A549 (cell line): ENCODE data around the gene PDE4D. TPM values are rescaled to one million over a fixed set of nuclear protein-coding genes. Genes with fewer than 3 reads are reported as not detected.

Source experiments
- ATAC-seq, 2 experiments: fragments of 200-7000 bp in 1 of 2; fragments of >200 bp in 1 of 2; cut with Nextera tagmentation in 1 of 2; cut with Tn5 transposase in 1 of 2; 3 replicates each; pipeline versions ENCODE4 v1.8.0 to v1.9.1; 2018 to 2020; ENCODE audit warnings: mild to moderate bottlenecking in 1 of 2, moderate library complexity in 1 of 2
- CTCF ChIA-PET: fragments of 300-600 bp; sonication (Branson Sonifier 250); formaldehyde crosslinking; extraction: SDS; loops from one replicate; lab custom pipeline; 2021; ENCODE audit warnings: antibody characterized with exemption, inconsistent platforms; lab: Yijun Ruan, JAX
- POLR2A ChIA-PET: fragments of 350-600 bp; formaldehyde crosslinking; extraction: SDS; loops from one replicate; lab custom pipeline; 2021; ENCODE audit warnings: antibody characterized with exemption, inconsistent platforms; lab: Yijun Ruan, JAX
- DNase-seq, 2 experiments: peaks; one replicate each; pipeline versions ENCODE4 v3.0.0 to v3.0.0-alpha.2; 2011 to 2016; ENCODE audit warnings: low read depth in 1 of 2, low spot score in 1 of 2
- FAIRE-seq: peaks from 2 replicates; lab custom pipeline; 2011; peaks lifted over from hg19 to GRCh38; lab: Jason Lieb, UNC
- H3K27ac ChIP-seq, 2 experiments: fragments of >200 bp; sonication (Bioruptor Twin); formaldehyde crosslinking; 3 replicates each; pipeline ENCODE4 v1.5.1; 2016 to 2017
- H3K4me1 ChIP-seq: fragments of >200 bp; sonication (Bioruptor Twin); formaldehyde crosslinking; 3 replicates; pipeline ENCODE4 v1.6.1; 2016
- H3K4me2 ChIP-seq: fragments of >200 bp; sonication (Bioruptor Twin); formaldehyde crosslinking; 3 replicates; pipeline ENCODE4 v1.6.1; 2016
- H3K4me3 ChIP-seq: fragments of >200 bp; sonication (Bioruptor Twin); formaldehyde crosslinking; 3 replicates; pipeline ENCODE4 v1.5.1; 2016
- H3K9me3 ChIP-seq: fragments of >200 bp; sonication (Bioruptor Twin); formaldehyde crosslinking; 3 replicates; pipeline ENCODE4 v1.6.1; 2016
- BCL3 ChIP-seq: fragments of >200 bp; sonication (Bioruptor Twin); formaldehyde crosslinking; IDR thresholded peaks from 3 replicates; pipeline ENCODE4 v1.6.1; 2016
- BHLHE40 ChIP-seq: IDR thresholded peaks from 2 replicates; pipeline ENCODE4 v1.6.1; 2012; ENCODE audit warnings: low read depth, low read length, inconsistent platforms
- CEBPB ChIP-seq, 2 experiments: fragments of >200 bp in 1 of 2; sonication (Bioruptor Twin) in 1 of 2; formaldehyde crosslinking in 1 of 2; IDR thresholded peaks; 2 replicates each; pipeline ENCODE4 v1.6.1; 2012 to 2016
- EHF ChIP-seq: fragments of 250-450 bp; sonication (Bioruptor Pico); IDR thresholded peaks from 2 replicates; pipeline ENCODE4 v1.5.0; 2020; ENCODE audit warnings: mild to moderate bottlenecking
- ELK1 ChIP-seq: fragments of 150-350 bp; IDR thresholded peaks from 2 replicates; pipeline ENCODE4 v1.6.1; 2014; ENCODE audit warnings: low read depth, mild to moderate bottlenecking, low read length
- FOSL2 ChIP-seq, 2 experiments: fragments of 450-650 bp in 1 of 2; fragments of >200 bp in 1 of 2; sonication (Bioruptor Twin) in 1 of 2; formaldehyde crosslinking; IDR thresholded peaks; 2 replicates each; pipeline versions ENCODE4 v1.5.0 to v1.6.1; 2016 to 2020; ENCODE audit warnings: mild to moderate bottlenecking in 1 of 2, moderate library complexity in 1 of 2
- GATA3 ChIP-seq: IDR thresholded peaks from 2 replicates; pipeline ENCODE4 v1.6.1; 2012; ENCODE audit warnings: borderline replicate concordance
- HEYL ChIP-seq: fragments of 250-450 bp; sonication (Bioruptor Pico); IDR thresholded peaks from 2 replicates; pipeline ENCODE4 v1.8.0; 2021; ENCODE audit warnings: mild to moderate bottlenecking, moderate library complexity
- KDM1A ChIP-seq: fragments of 200-600 bp; sonication (generic); IDR thresholded peaks from 2 replicates; pipeline ENCODE4 v1.6.1; 2016; ENCODE audit warnings: low read depth, mild to moderate bottlenecking
- MAFK ChIP-seq: fragments of 450-650 bp; IDR thresholded peaks from 2 replicates; pipeline ENCODE4 v1.6.1; 2014; ENCODE audit not compliant: partially characterized antibody
- MAZ ChIP-seq: fragments of 150-350 bp; IDR thresholded peaks from 2 replicates; pipeline ENCODE4 v1.6.1; 2014; ENCODE audit warnings: antibody characterized with exemption, low read depth, low read length, borderline replicate concordance
- NR3C1 ChIP-seq: fragments of >200 bp; sonication (Bioruptor Twin); formaldehyde crosslinking; IDR thresholded peaks from 3 replicates; pipeline ENCODE4 v1.6.1; 2017
- POLR2AphosphoS2 ChIP-seq: conservative IDR thresholded peaks from 2 replicates; pipeline ENCODE4 v1.6.1; 2012; ENCODE audit warnings: low read length, improper control_type of control experiment, inconsistent platforms
- RAD21 ChIP-seq, 2 experiments: fragments of >200 bp in 1 of 2; sonication (Bioruptor Twin) in 1 of 2; formaldehyde crosslinking in 1 of 2; IDR thresholded peaks in 1 of 2; conservative IDR thresholded peaks in 1 of 2; 2 replicates in 1 of 2; 3 replicates in 1 of 2; pipeline ENCODE4 v1.6.1; 2012 to 2018; ENCODE audit warnings: inconsistent platforms in 1 of 2
- RARB ChIP-seq: fragments of 250-450 bp; sonication (Bioruptor Pico); IDR thresholded peaks from 2 replicates; pipeline ENCODE4 v1.8.0; 2021; ENCODE audit warnings: mild to moderate bottlenecking, moderate library complexity
- RCOR1 ChIP-seq: fragments of 150-350 bp; IDR thresholded peaks from 2 replicates; pipeline ENCODE4 v1.6.1; 2014; ENCODE audit warnings: antibody characterized with exemption, low read length, low read depth
- RFX5 ChIP-seq: fragments of 450-650 bp; IDR thresholded peaks from 2 replicates; pipeline ENCODE4 v1.7.1; 2014; ENCODE audit warnings: antibody characterized with exemption, mild to moderate bottlenecking, moderate library complexity
- RNF2 ChIP-seq: fragments of 200-600 bp; sonication (generic); IDR thresholded peaks from 2 replicates; pipeline ENCODE4 v1.6.1; 2016; ENCODE audit warnings: low read depth, mild to moderate bottlenecking, antibody characterized with exemption, moderate library complexity, borderline replicate concordance
- SREBF2 ChIP-seq: fragments of 450-650 bp; IDR thresholded peaks from 2 replicates; pipeline ENCODE4 v1.6.1; 2014; ENCODE audit warnings: mild to moderate bottlenecking, moderate library complexity
- TFCP2L1 ChIP-seq: fragments of 250-450 bp; sonication (Bioruptor Pico); IDR thresholded peaks from 2 replicates; pipeline ENCODE4 v1.5.0; 2021; ENCODE audit warnings: mild to moderate bottlenecking
- TP53 ChIP-seq: fragments of 250-450 bp; sonication (Bioruptor Pico); IDR thresholded peaks from 2 replicates; pipeline ENCODE4 v1.5.0; 2021; ENCODE audit warnings: mild to moderate bottlenecking, moderate library complexity
- ZC3H11A ChIP-seq: fragments of 450-650 bp; IDR thresholded peaks from 2 replicates; pipeline ENCODE4 v1.6.1; 2014; ENCODE audit warnings: antibody characterized with exemption, mild to moderate bottlenecking
- ZNF302 ChIP-seq: fragments of 250-450 bp; sonication (Bioruptor Pico); IDR thresholded peaks from 2 replicates; pipeline ENCODE4 v1.9.0; 2021; ENCODE audit warnings: inconsistent platforms, mild to moderate bottlenecking, moderate library complexity
- WGBS: methylation state at CpG from one replicate; pipeline ENCODE4 v1.1.6; 2017; ENCODE audit errors: missing lambda C conversion rate; 5-methylcytosine and 5-hydroxymethylcytosine counted together
- polyA plus RNA-seq, 4 experiments: library from polyadenylated mRNA; depleted of rRNA in 3 of 4; stranded (reverse); fragments of >200 nt; fragmentation: RNase III in 1 of 4; extraction: RNeasy Plus Mini Kit Qiagen cat#74134 plus additional on column Dnase treatment in 1 of 4; gene quantifications; 2 replicates in 3 of 4; 3 replicates in 1 of 4; pipeline ENCODE4 v1.2.3, GENCODE V29; 2011 to 2017
- TF ChIP-seq, protein P1 (sequence below): IDR thresholded peaks from 2 replicates; pipeline ENCODE4 v1.6.1; 2012
- TF ChIP-seq, protein P2 (sequence below): fragments of 450-650 bp; IDR thresholded peaks from 2 replicates; pipeline ENCODE4 v1.6.1; 2014; ENCODE audit warnings: antibody characterized with exemption

Gene PDE4D
- polyA plus RNA-seq, 2 of the 4 experiments (the other 2 are of a cell fraction) = 74.0 to 213 TPM

- H3K9me3 ChIP-seq = no peaks in the 10 kb centered on the region
- H3K4me2 ChIP-seq = peak overlapping the region; percentile 16; the same call in 1 of the 3 replicates
- ATAC-seq = no peak
- ChIA-PET POLR2A (no interaction called here), CTCF (no interaction called here)
- no peak overlapping the region for H3K4me3 ChIP-seq
- 65% methylated on average over 7 of the region's 7 CpGs for WGBS
- TF ChIP-seq RARB (no peak), GATA3 (no peak), RFX5 (no peak), POLR2AphosphoS2 (no peak), MAFK (no peak), MAZ (no peak), HEYL (CRISPR knock-in tag) (no peak), RAD21 (conservative IDR thresholded peaks at IDR 0.05 in 1 of 2, IDR thresholded peaks at IDR 0.05 in 1 of 2) (no peak), TP53 (CRISPR knock-in tag) (no peak), SREBF2 (no peak), RNF2 (no peak), BCL3 (no peak), ZC3H11A (no peak)
- TF ChIP-seq, protein P1, sequence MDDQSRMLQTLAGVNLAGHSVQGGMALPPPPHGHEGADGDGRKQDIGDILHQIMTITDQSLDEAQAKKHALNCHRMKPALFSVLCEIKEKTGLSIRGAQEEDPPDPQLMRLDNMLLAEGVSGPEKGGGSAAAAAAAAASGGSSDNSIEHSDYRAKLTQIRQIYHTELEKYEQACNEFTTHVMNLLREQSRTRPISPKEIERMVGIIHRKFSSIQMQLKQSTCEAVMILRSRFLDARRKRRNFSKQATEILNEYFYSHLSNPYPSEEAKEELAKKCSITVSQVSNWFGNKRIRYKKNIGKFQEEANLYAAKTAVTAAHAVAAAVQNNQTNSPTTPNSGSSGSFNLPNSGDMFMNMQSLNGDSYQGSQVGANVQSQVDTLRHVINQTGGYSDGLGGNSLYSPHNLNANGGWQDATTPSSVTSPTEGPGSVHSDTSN = no peak
- no peak for FAIRE-seq
- no peak for DNase-seq
- peaks cover 94% of the 10 kb centered on the region for H3K4me1 ChIP-seq
- peak overlapping the region in 1 of 2 experiments; percentile 6; a peak in 1 of 6 replicates for H3K27ac ChIP-seq
Observed at GRCh38 chr5:59346514-59346913, 547.0 kb downstream of the PDE4D start.

DNA sequence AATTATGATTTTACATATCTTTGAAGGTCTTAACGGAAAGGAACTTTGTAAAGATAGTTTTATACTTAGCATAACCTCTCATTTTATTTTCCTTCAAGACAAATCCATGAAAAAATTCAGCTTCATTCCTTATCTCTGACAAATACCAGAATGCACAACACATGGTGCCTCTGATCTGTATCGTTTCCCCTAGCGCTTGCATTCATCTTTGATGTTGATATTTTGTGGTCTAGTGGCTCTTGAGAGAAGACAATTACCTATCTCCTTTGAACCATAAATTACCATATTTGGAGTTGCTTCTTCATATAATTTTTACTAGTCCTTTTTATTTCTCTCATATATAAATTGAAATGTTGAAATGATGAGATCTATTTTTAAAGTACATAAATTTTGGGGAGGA is 551.3 kb downstream of the PDE4D start:
- ChIA-PET POLR2A (no interaction called here), CTCF (interaction anchor here (0.7 to 2.5 kb wide), 2 partner anchors 26 to 29 kb away, joined by 4 to 6 read pairs; no protein-coding TSS in a partner anchor)
- no peak for FAIRE-seq

More for the DNA sequence above, 551.3 kb downstream of the PDE4D start:
- Histone ChIP-seq H3K27ac (no peak overlapping the region), H3K4me3 (no peak overlapping the region), H3K4me2 (no peak overlapping the region), H3K9me3 (no peaks in the 10 kb centered on the region), H3K4me1 (peaks cover 64% of the 10 kb centered on the region)
- whole genome bisulfite sequencing = 74% methylated on average over 3 of the region's 3 CpGs
- DNase-seq (no peak), ATAC-seq (no peak)
- TF ChIP-seq NR3C1 (no peak), ZNF302 (CRISPR knock-in tag) (no peak), RCOR1 (no peak), ELK1 (no peak), ZC3H11A (no peak), BHLHE40 (no peak), TFCP2L1 (no peak), RAD21 (conservative IDR thresholded peaks at IDR 0.05 in 1 of 2, IDR thresholded peaks at IDR 0.05 in 1 of 2) (no peak), KDM1A (no peak), FOSL2 (IDR thresholded peaks at IDR 0.05) (no peak), FOSL2 (CRISPR knock-in tag; IDR thresholded peaks at IDR 0.05) (no peak), CEBPB (IDR thresholded peaks at IDR 0.05) (no peak), EHF (CRISPR knock-in tag) (no peak), GATA3 (no peak)
- TF ChIP-seq, protein P2, sequence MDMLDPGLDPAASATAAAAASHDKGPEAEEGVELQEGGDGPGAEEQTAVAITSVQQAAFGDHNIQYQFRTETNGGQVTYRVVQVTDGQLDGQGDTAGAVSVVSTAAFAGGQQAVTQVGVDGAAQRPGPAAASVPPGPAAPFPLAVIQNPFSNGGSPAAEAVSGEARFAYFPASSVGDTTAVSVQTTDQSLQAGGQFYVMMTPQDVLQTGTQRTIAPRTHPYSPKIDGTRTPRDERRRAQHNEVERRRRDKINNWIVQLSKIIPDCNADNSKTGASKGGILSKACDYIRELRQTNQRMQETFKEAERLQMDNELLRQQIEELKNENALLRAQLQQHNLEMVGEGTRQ = no peak
